IMR-90 (cell line): ENCODE results near the gene CGNL1. TPM values are rescaled to one million over a fixed set of nuclear protein-coding genes. Genes with fewer than 3 reads are reported as not detected.

Source experiments
- ATAC-seq: fragments of 200-7000 bp; cut with Tn5 transposase; 2 replicates; pipeline ENCODE4 v1.9.1; 2020; ENCODE audit warnings: low read depth, mild to moderate bottlenecking, moderate library complexity
- BruUV-seq: library from RNA; stranded (reverse); fragments of 400-500 nt; replicated peaks from 2 replicates; lab custom pipeline; 2021; lab: Mats Ljungman, UMichigan
- CTCF ChIA-PET: fragments of 300-600 bp; formaldehyde crosslinking; extraction: SDS; loops from one replicate; lab custom pipeline; 2021; ENCODE audit warnings: antibody characterized with exemption; lab: Yijun Ruan, JAX
- POLR2A ChIA-PET: fragments of 300-600 bp; sonication (Branson Sonifier 250); formaldehyde crosslinking; loops from one replicate; lab custom pipeline; 2022; ENCODE audit warnings: antibody characterized with exemption; ENCODE audit not compliant: unreplicated experiment; lab: Charles Lee
- DNase-seq: peaks from one replicate; pipeline ENCODE4 v3.0.0; 2013
- H2AFZ ChIP-seq: replicated peaks from 2 replicates; pipeline ENCODE3; 2013; ENCODE audit warnings: low read length, mild to moderate bottlenecking; ENCODE audit not compliant: poor library complexity
- H2AK5ac ChIP-seq: 2 replicates; pipeline ENCODE4 v1.6.1; 2013; ENCODE audit warnings: low read depth, low read length, inconsistent platforms
- H2AK9ac ChIP-seq: replicated peaks from 2 replicates; pipeline ENCODE3; 2013; ENCODE audit warnings: mild to moderate bottlenecking, low read depth, low read length, moderate library complexity; ENCODE audit not compliant: poor library complexity
- H2BK120ac ChIP-seq: 2 replicates; pipeline ENCODE4 v1.6.1; 2013; ENCODE audit warnings: low read depth, low read length, inconsistent platforms
- H2BK15ac ChIP-seq: 3 replicates; pipeline ENCODE4 v1.6.1; 2013; ENCODE audit warnings: low read depth, low read length, inconsistent platforms
- H2BK20ac ChIP-seq: 2 replicates; pipeline ENCODE4 v1.6.1; 2013; ENCODE audit warnings: low read depth, mild to moderate bottlenecking, inconsistent platforms, low read length, moderate library complexity
- H2BK5ac ChIP-seq: 2 replicates; pipeline ENCODE4 v1.6.1; 2013; ENCODE audit warnings: mild to moderate bottlenecking, low read depth, low read length, inconsistent platforms; ENCODE audit not compliant: poor library complexity, severe bottlenecking
- H3K14ac ChIP-seq: replicated peaks from 2 replicates; pipeline ENCODE4 v1.6.1; 2013; ENCODE audit warnings: low read depth, low read length, inconsistent platforms
- H3K18ac ChIP-seq: 2 replicates; pipeline ENCODE4 v1.6.1; 2013; ENCODE audit warnings: low read depth, low read length, control low read depth
- H3K23ac ChIP-seq: 2 replicates; pipeline ENCODE4 v1.6.1; 2013; ENCODE audit warnings: low read depth, low read length, inconsistent platforms
- H3K27ac ChIP-seq: 2 replicates; pipeline ENCODE4 v1.5.1; 2013; ENCODE audit warnings: mild to moderate bottlenecking, control low read depth, low read length; ENCODE audit not compliant: insufficient read depth
- H3K27me3 ChIP-seq: 2 replicates; pipeline ENCODE4 v1.6.1; 2013; ENCODE audit warnings: low read length; ENCODE audit not compliant: control insufficient read depth, insufficient read depth
- H3K36me3 ChIP-seq: 2 replicates; pipeline ENCODE4 v1.6.1; 2013; ENCODE audit warnings: low read length, mixed read lengths; ENCODE audit not compliant: control insufficient read depth, insufficient read depth
- H3K4ac ChIP-seq: 2 replicates; pipeline ENCODE4 v1.6.1; 2013; ENCODE audit warnings: low read depth, low read length, inconsistent platforms
- H3K4me1 ChIP-seq: 2 replicates; pipeline ENCODE4 v1.6.1; 2013; ENCODE audit warnings: low read length, mixed read lengths; ENCODE audit not compliant: control insufficient read depth, insufficient read depth
- H3K4me2 ChIP-seq: 2 replicates; pipeline ENCODE4 v1.6.1; 2013; ENCODE audit warnings: low read depth, mild to moderate bottlenecking, control low read depth, low read length, moderate library complexity
- H3K4me3 ChIP-seq: 2 replicates; pipeline ENCODE4 v1.5.1; 2013; ENCODE audit warnings: low read depth, mild to moderate bottlenecking, control low read depth, low read length, moderate library complexity; ENCODE audit not compliant: insufficient read depth
- H3K56ac ChIP-seq: 2 replicates; pipeline ENCODE4 v1.6.1; 2013; ENCODE audit warnings: low read length, inconsistent platforms; ENCODE audit not compliant: insufficient read depth; ENCODE audit errors: extremely low read depth
- H3K79me1 ChIP-seq, 2 experiments: 2 replicates each; pipeline ENCODE4 v1.6.1; 2013; ENCODE audit warnings: low read length in 2 of 2, inconsistent platforms in 1 of 2, low read depth in 1 of 2
- H3K9ac ChIP-seq: 2 replicates; pipeline ENCODE4 v1.6.1; 2013; ENCODE audit warnings: low read depth, low read length, control low read depth
- H3K9me1 ChIP-seq: 2 replicates; pipeline ENCODE4 v1.6.1; 2013; ENCODE audit warnings: low read length, inconsistent platforms; ENCODE audit not compliant: insufficient read depth
- H3K9me3 ChIP-seq: 2 replicates; pipeline ENCODE4 v1.6.1; 2013; ENCODE audit warnings: low read length; ENCODE audit not compliant: control insufficient read depth, insufficient read depth
- H4K20me1 ChIP-seq: 2 replicates; pipeline ENCODE4 v1.6.1; 2013; ENCODE audit warnings: low read length, inconsistent platforms; ENCODE audit not compliant: insufficient read depth
- H4K5ac ChIP-seq: 2 replicates; pipeline ENCODE4 v1.6.1; 2013; ENCODE audit warnings: mild to moderate bottlenecking, low read depth, low read length, control low read depth
- H4K8ac ChIP-seq, 2 experiments: 2 replicates each; pipeline ENCODE4 v1.6.1; 2013; ENCODE audit warnings: low read depth in 2 of 2, low read length in 2 of 2, control low read depth in 1 of 2, inconsistent platforms in 1 of 2
- H4K91ac ChIP-seq: 2 replicates; pipeline ENCODE4 v1.6.1; 2013; ENCODE audit warnings: low read depth, low read length, inconsistent platforms; ENCODE audit not compliant: insufficient read depth
- BHLHE40 ChIP-seq: fragments of 150-350 bp; IDR thresholded peaks from 2 replicates; pipeline ENCODE4 v1.6.1; 2016; ENCODE audit warnings: mild to moderate bottlenecking, low read depth, low read length
- MAFK ChIP-seq: IDR thresholded peaks from 2 replicates; pipeline ENCODE4 v1.6.1; 2012; ENCODE audit warnings: low read depth, low read length, improper control_type of control experiment
- MAZ ChIP-seq: IDR thresholded peaks from 2 replicates; pipeline ENCODE4 v1.6.1; 2012; ENCODE audit warnings: low read depth, mild to moderate bottlenecking, low read length, improper control_type of control experiment, moderate library complexity, borderline replicate concordance
- MXI1 ChIP-seq: IDR thresholded peaks from 2 replicates; pipeline ENCODE4 v1.6.1; 2012; ENCODE audit warnings: low read depth, mild to moderate bottlenecking, low read length, moderate library complexity, borderline replicate concordance
- NFE2L2 ChIP-seq: fragments of 150-350 bp; IDR thresholded peaks from 2 replicates; pipeline ENCODE4 v1.6.1; 2016; ENCODE audit warnings: low read depth, mild to moderate bottlenecking, low read length
- POLR2A ChIP-seq: IDR thresholded peaks from 2 replicates; pipeline ENCODE4 v1.6.1; 2012; ENCODE audit warnings: mild to moderate bottlenecking, low read depth, low read length
- RAD21 ChIP-seq: IDR thresholded peaks from 2 replicates; pipeline ENCODE4 v1.6.1; 2012; ENCODE audit warnings: low read length, improper control_type of control experiment
- RCOR1 ChIP-seq: IDR thresholded peaks from 2 replicates; pipeline ENCODE4 v1.6.1; 2012; ENCODE audit warnings: mild to moderate bottlenecking, low read length, improper control_type of control experiment; ENCODE audit not compliant: insufficient replicate concordance
- SMC3 ChIP-seq: fragments of 150-350 bp; IDR thresholded peaks from 2 replicates; pipeline ENCODE4 v1.6.1; 2016; ENCODE audit warnings: low read depth, mild to moderate bottlenecking, antibody characterized with exemption, low read length, moderate library complexity
- WGBS, 2 experiments: methylation state at CpG; one replicate each; pipeline versions ENCODE4 v1.1.5 to v1.1.7; 2013; ENCODE audit warnings: missing lambda C conversion rate in 2 of 2; ENCODE audit not compliant: insufficient read length in 1 of 2; ENCODE audit errors: extremely low coverage in 2 of 2; 5-methylcytosine and 5-hydroxymethylcytosine counted together
- dilution Hi-C: fragments of 300-500 bp; cut with HindIII; formaldehyde crosslinking; loops from one replicate; pipeline ENCODE4 v1.14.3; 2018; ENCODE audit warnings: low sequenced_read_pairs; ENCODE audit not compliant: unreplicated experiment
- in situ Hi-C: fragments of 300-500 bp; cut with MboI; formaldehyde crosslinking; loops from 3 replicates; pipeline ENCODE4 v1.14.3; 2019; ENCODE audit warnings: low sequenced_read_pairs, inconsistent platforms, mixed read lengths
- intact Hi-C: fragments of 100-400 bp; cut with micrococcal nuclease; formaldehyde crosslinking; loops from 2 replicates; pipeline ENCODE4 v1.10.0; 2022
- polyA plus RNA-seq, 3 experiments: library from polyadenylated mRNA; depleted of rRNA; stranded (reverse); fragments of >200 nt; gene quantifications; 2 replicates each; pipeline ENCODE4 v1.2.3, GENCODE V29; 2012; ENCODE audit warnings: low replicate concordance in 1 of 3
- total RNA-seq: library from RNA; depleted of rRNA; stranded (reverse); fragments of >200 nt; gene quantifications from 2 replicates; pipeline ENCODE4 v1.2.3, GENCODE V29; 2012
- TF ChIP-seq, protein P1 (sequence below): fragments of 150-350 bp; IDR thresholded peaks from 2 replicates; pipeline ENCODE4 v1.6.1; 2016; ENCODE audit warnings: low read depth, mild to moderate bottlenecking, low read length, moderate library complexity, borderline replicate concordance

Gene CGNL1
- total and polyA plus RNA-seq, 2 of the 4 experiments (the other 2 are of a cell fraction), result 0.07 to 0.18 TPM

DNA sequence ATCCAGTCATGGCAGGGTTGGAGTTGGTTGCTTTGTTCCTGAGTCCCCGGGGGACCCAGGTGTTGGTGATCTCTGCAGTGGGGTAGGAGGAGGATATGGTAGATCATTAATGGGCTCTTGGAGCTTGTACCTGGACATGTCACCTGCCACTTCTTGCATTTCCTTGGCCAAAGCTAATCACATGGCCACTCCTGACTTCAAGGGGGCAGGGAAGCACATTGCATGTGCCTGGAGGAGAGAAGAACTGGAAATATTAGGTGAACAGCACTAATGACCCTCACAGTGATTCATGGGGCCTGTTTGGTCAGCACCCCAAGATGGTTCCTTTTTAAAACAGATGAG, 128.3 kb downstream of the CGNL1 start:
- Histone ChIP-seq H3K9me3 (no peaks in the 10 kb centered on the region), H3K14ac (no peak overlapping the region), H3K18ac (no peak overlapping the region), H3K56ac (no peak overlapping the region), H3K4me3 (no peak overlapping the region), H4K8ac (no peak overlapping the region), H3K23ac (no peak overlapping the region), H3K4ac (no peak overlapping the region), H2BK5ac (no peak overlapping the region), H3K9ac (no peak overlapping the region), H3K4me2 (no peak overlapping the region), H3K27ac (no peak overlapping the region), H2BK15ac (no peak overlapping the region), H2AFZ (no peak overlapping the region), H4K91ac (no peak overlapping the region), H3K36me3 (no peaks in the 10 kb centered on the region), H3K79me1 (no peaks in the 10 kb centered on the region), H4K20me1 (no peaks in the 10 kb centered on the region), H3K9me1 (no peaks in the 10 kb centered on the region), H2BK120ac (no peak overlapping the region), H2BK20ac (no peak overlapping the region), H3K27me3 (no peaks in the 10 kb centered on the region), H4K5ac (no peak overlapping the region), H2AK5ac (no peak overlapping the region), H2AK9ac (no peak overlapping the region), H3K4me1 (no peaks in the 10 kb centered on the region)
- WGBS, 2 experiments, result no CpG with 5 or more reads among the region's 1 CpG
- no peak for ATAC-seq
- DNase-seq, result no peak
- ChIA-PET POLR2A (no interaction called here), CTCF (interaction anchor here (1.0 to 2.5 kb wide), 2 partner anchors 18 to 164 kb away, joined by 4 to 7 read pairs; no protein-coding TSS in a partner anchor)
- BruUV-seq, result no TSS peak
- intact Hi-C loops, result no loop called here
- in situ Hi-C loops, result no loop called here
- dilution Hi-C loops, result no loop called here
- TF ChIP-seq RCOR1 (no peak), NFE2L2 (no peak), MAZ (no peak), MAFK (no peak), BHLHE40 (no peak), MXI1 (no peak), RAD21 (no peak), POLR2A (no peak), SMC3 (no peak)
- TF ChIP-seq, protein P1, sequence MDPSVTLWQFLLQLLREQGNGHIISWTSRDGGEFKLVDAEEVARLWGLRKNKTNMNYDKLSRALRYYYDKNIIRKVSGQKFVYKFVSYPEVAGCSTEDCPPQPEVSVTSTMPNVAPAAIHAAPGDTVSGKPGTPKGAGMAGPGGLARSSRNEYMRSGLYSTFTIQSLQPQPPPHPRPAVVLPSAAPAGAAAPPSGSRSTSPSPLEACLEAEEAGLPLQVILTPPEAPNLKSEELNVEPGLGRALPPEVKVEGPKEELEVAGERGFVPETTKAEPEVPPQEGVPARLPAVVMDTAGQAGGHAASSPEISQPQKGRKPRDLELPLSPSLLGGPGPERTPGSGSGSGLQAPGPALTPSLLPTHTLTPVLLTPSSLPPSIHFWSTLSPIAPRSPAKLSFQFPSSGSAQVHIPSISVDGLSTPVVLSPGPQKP, result no peak
